GM23338 (cell line): ENCODE data around the gene ABCA5. TPM values are rescaled to one million over a fixed set of nuclear protein-coding genes. Genes with fewer than 3 reads are reported as not detected.
A peak's percentile ranks its signal among the peaks of the same experiment; 100 is the strongest.

ENCODE experiments used
- ATAC-seq: fragments of 200-7000 bp; cut with Tn5 transposase; 3 replicates; pipeline ENCODE4 v1.9.1; 2020
- DNase-seq: peaks from one replicate; pipeline ENCODE4 v3.0.0-alpha.2; 2015; ENCODE audit warnings: low spot score
- H2AFZ ChIP-seq: fragments of 200-600 bp; sonication (generic); 2 replicates; pipeline ENCODE4 v1.8.0; 2016; ENCODE audit warnings: antibody characterized with exemption, mild to moderate bottlenecking, moderate library complexity
- H3F3A ChIP-seq: fragments of 200-600 bp; sonication (generic); replicated peaks from 2 replicates; pipeline ENCODE4 v1.8.0; 2017; ENCODE audit warnings: antibody characterized with exemption, mixed run types, low read depth
- H3K27ac ChIP-seq: fragments of 200-600 bp; sonication (generic); 2 replicates; pipeline ENCODE4 v1.6.1; 2016; ENCODE audit warnings: low read depth
- H3K27me3 ChIP-seq: fragments of 200-600 bp; sonication (generic); 2 replicates; pipeline ENCODE4 v1.8.0; 2016; ENCODE audit warnings: mild to moderate bottlenecking, mixed run types, moderate library complexity; ENCODE audit not compliant: insufficient read depth
- H3K36me3 ChIP-seq: fragments of 200-600 bp; sonication (generic); 2 replicates; pipeline ENCODE4 v1.8.0; 2016; ENCODE audit warnings: mild to moderate bottlenecking; ENCODE audit not compliant: insufficient read depth
- H3K4me1 ChIP-seq: fragments of 200-600 bp; sonication (generic); 2 replicates; pipeline ENCODE4 v1.8.0; 2016; ENCODE audit warnings: mild to moderate bottlenecking, moderate library complexity; ENCODE audit not compliant: insufficient read depth
- H3K4me2 ChIP-seq: fragments of 200-600 bp; sonication (generic); 2 replicates; pipeline ENCODE4 v1.7.1; 2017; ENCODE audit warnings: mixed run types
- H3K4me3 ChIP-seq: fragments of 200-600 bp; sonication (generic); 2 replicates; pipeline ENCODE4 v1.6.1; 2016; ENCODE audit warnings: mixed run types
- H3K79me2 ChIP-seq: fragments of 200-600 bp; sonication (generic); replicated peaks from 2 replicates; pipeline ENCODE4 v1.8.0; 2017; ENCODE audit warnings: mild to moderate bottlenecking; ENCODE audit not compliant: insufficient read depth
- H3K9me2 ChIP-seq: fragments of 200-600 bp; sonication (generic); 2 replicates; pipeline ENCODE4 v1.8.0; 2017; ENCODE audit not compliant: insufficient read depth
- H4K20me1 ChIP-seq: fragments of 200-600 bp; sonication (generic); replicated peaks from 2 replicates; pipeline ENCODE4 v1.8.0; 2017; ENCODE audit warnings: mild to moderate bottlenecking; ENCODE audit not compliant: insufficient read depth
- H3K27ac Mint-ChIP-seq: 2 replicates; pipeline ENCODE4 v1.8.0; 2020; ENCODE audit warnings: inconsistent platforms, mild to moderate bottlenecking, moderate library complexity, mixed read lengths
- H3K27me3 Mint-ChIP-seq: 3 replicates; pipeline ENCODE4 v1.8.0; 2022; ENCODE audit warnings: low read depth, mild to moderate bottlenecking, moderate library complexity, mixed read lengths, inconsistent platforms; ENCODE audit not compliant: insufficient read depth, poor library complexity
- H3K36me3 Mint-ChIP-seq: 3 replicates; pipeline ENCODE4 v1.8.0; 2021; ENCODE audit warnings: low read depth, mild to moderate bottlenecking, inconsistent platforms, moderate library complexity, mixed read lengths
- H3K4me1 Mint-ChIP-seq: 3 replicates; pipeline ENCODE4 v1.8.0; 2020; ENCODE audit warnings: mild to moderate bottlenecking, inconsistent platforms, mixed read lengths
- H3K4me3 Mint-ChIP-seq: 3 replicates; pipeline ENCODE4 v1.8.0; 2021; ENCODE audit warnings: moderate library complexity, mild to moderate bottlenecking, inconsistent platforms, mixed read lengths
- H3K9me3 Mint-ChIP-seq: 3 replicates; pipeline ENCODE4 v1.8.0; 2020; ENCODE audit warnings: moderate library complexity, mild to moderate bottlenecking, inconsistent platforms, mixed read lengths
- CREB1 ChIP-seq: fragments of 250-450 bp; sonication (Bioruptor Pico); IDR thresholded peaks from 2 replicates; pipeline ENCODE4 v1.5.0; 2020; ENCODE audit warnings: low read depth, mild to moderate bottlenecking, moderate library complexity
- CTCF ChIP-seq, 2 experiments: fragments of 200-600 bp in 1 of 2; sonication (generic) in 1 of 2; conservative IDR thresholded peaks; 2 replicates each; pipeline versions ENCODE4 v1.5.1 to v1.6.1; 2016 to 2017; ENCODE audit warnings: antibody characterized with exemption in 2 of 2, low read depth in 2 of 2, mild to moderate bottlenecking in 2 of 2, moderate library complexity in 1 of 2
- EZH2phosphoT487 ChIP-seq: fragments of 200-600 bp; sonication (generic); IDR thresholded peaks from one replicate; pipeline ENCODE4 v1.8.1; 2018; ENCODE audit warnings: antibody characterized with exemption; ENCODE audit not compliant: unreplicated experiment
- JUNB ChIP-seq: IDR thresholded peaks from one replicate; pipeline ENCODE4 v1.6.1; 2016; ENCODE audit warnings: antibody characterized with exemption; ENCODE audit not compliant: unreplicated experiment
- NANOG ChIP-seq: IDR thresholded peaks from 2 replicates; pipeline ENCODE4 v1.6.1; 2016; ENCODE audit warnings: antibody characterized with exemption, borderline replicate concordance
- POLR2AphosphoS5 ChIP-seq: IDR thresholded peaks from 2 replicates; pipeline ENCODE4 v1.6.1; 2016; ENCODE audit warnings: antibody characterized with exemption, low read depth
- REST ChIP-seq: IDR thresholded peaks from one replicate; pipeline ENCODE4 v1.6.1; 2018; ENCODE audit warnings: antibody characterized with exemption; ENCODE audit not compliant: unreplicated experiment
- STAT1 ChIP-seq: IDR thresholded peaks from one replicate; pipeline ENCODE4 v1.6.1; 2016; ENCODE audit warnings: antibody characterized with exemption; ENCODE audit not compliant: unreplicated experiment
- ZNF331 ChIP-seq: fragments of 250-450 bp; sonication (Bioruptor Pico); IDR thresholded peaks from 2 replicates; pipeline ENCODE4 v1.5.0; 2020; ENCODE audit warnings: low read depth, mild to moderate bottlenecking, moderate library complexity
- polyA plus RNA-seq: library from polyadenylated mRNA; unstranded; fragments of >200 nt; fragmentation: Nextera tagmentation; extraction: Ambion mirVana; gene quantifications from 2 replicates; pipeline ENCODE4 v1.2.1, GENCODE V29; 2016
- total RNA-seq: library from RNA; depleted of rRNA; stranded (reverse); fragments of >200 nt; shearing (Covaris generic); gene quantifications from 2 replicates; pipeline ENCODE4 v1.2.3, GENCODE V29; 2014

Gene ABCA5
- total and polyA plus RNA-seq, 2 experiments from 2014 or later, result 3.1 to 3.4 TPM

DNA sequence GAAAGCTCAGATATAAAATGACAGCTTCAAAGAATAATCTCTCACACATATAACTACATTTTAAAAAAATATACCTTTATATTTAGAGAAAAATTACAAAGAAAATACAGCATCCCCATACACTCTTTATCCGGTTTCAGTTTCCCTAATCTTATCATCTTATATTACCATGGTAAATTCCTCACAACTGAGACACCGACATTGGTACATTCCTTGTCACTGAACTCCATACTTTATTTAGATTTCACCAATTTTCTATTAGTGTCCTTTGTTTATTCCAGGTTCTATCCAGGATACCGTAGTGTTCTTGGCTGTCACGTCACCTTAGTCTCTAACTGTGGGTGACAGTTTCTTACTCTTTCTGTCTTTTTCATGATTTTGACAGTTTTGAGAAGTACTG lies 76.3 kb downstream of the ABCA5 start:
- Histone ChIP-seq H3K4me1 (no peaks in the 10 kb centered on the region), H4K20me1 (no peaks in the 10 kb centered on the region), H3K27ac (no peak overlapping the region), H3K4me3 (no peak overlapping the region), H2AFZ (no peak overlapping the region), H3K79me2 (no peaks in the 10 kb centered on the region), H3K27me3 (no peaks in the 10 kb centered on the region), H3K36me3 (no peaks in the 10 kb centered on the region), H3K9me2 (no peaks in the 10 kb centered on the region), H3F3A (no peaks in the 10 kb centered on the region), H3K4me2 (no peak overlapping the region)
- ATAC-seq (no peak), DNase-seq (no peak)
- H3K4me1 Mint-ChIP-seq, result no peaks in the 10 kb centered on the region
- no peaks in the 10 kb centered on the region for H3K36me3 Mint-ChIP-seq
- H3K27ac Mint-ChIP-seq, result no peak overlapping the region
- TF ChIP-seq POLR2AphosphoS5 (no peak), CTCF (conservative IDR thresholded peaks at IDR 0.05; ENCODE audit: low read depth in 2 of 2) (no peak), ZNF331 (no peak), JUNB (no peak), STAT1 (no peak), CREB1 (no peak), NANOG (no peak), REST (no peak), EZH2phosphoT487 (no peak)
- no peaks in the 10 kb centered on the region for H3K27me3 Mint-ChIP-seq
- H3K4me3 Mint-ChIP-seq, result no peak overlapping the region
- no peaks in the 10 kb centered on the region for H3K9me3 Mint-ChIP-seq

GRCh38 chr17:69246726-69247375 lies 80.1 kb downstream of the ABCA5 start:
- Mint-ChIP-seq H3K9me3 (no peaks in the 10 kb centered on the region), H3K27me3 (no peaks in the 10 kb centered on the region), H3K4me3 (no peak overlapping the region), H3K4me1 (no peaks in the 10 kb centered on the region), H3K27ac (no peak overlapping the region), H3K36me3 (no peaks in the 10 kb centered on the region)
- H3K27me3 ChIP-seq, result no peaks in the 10 kb centered on the region
- peak; percentile 79 for DNase-seq
- H3F3A ChIP-seq, result no peaks in the 10 kb centered on the region
- H3K79me2 ChIP-seq, result no peaks in the 10 kb centered on the region
- ATAC-seq, result no peak
- H3K9me2 ChIP-seq, result no peaks in the 10 kb centered on the region
- H3K4me1 ChIP-seq, result no peaks in the 10 kb centered on the region
- no peak overlapping the region for H3K27ac ChIP-seq
- no peak overlapping the region for H3K4me3 ChIP-seq
- no peaks in the 10 kb centered on the region for H3K36me3 ChIP-seq
- H4K20me1 ChIP-seq, result no peaks in the 10 kb centered on the region
- no peak overlapping the region for H2AFZ ChIP-seq
- no peak overlapping the region for H3K4me2 ChIP-seq
- TF ChIP-seq CREB1 (no peak), CTCF (conservative IDR thresholded peaks at IDR 0.05; ENCODE audit: low read depth in 2 of 2) (peak; percentile 59 to 86)
